H1 (cell line): ENCODE data around the gene FGF12. TPM values are rescaled to one million over a fixed set of nuclear protein-coding genes. Genes with fewer than 3 reads are reported as not detected.

Experiments
- RAD21 ChIP-seq, 2 experiments: IDR thresholded peaks in 1 of 2; conservative IDR thresholded peaks in 1 of 2; 2 replicates each; pipeline ENCODE4 v1.6.1; 2011; ENCODE audit warnings: low read depth in 2 of 2, low read length in 2 of 2, improper control_type of control experiment in 1 of 2, inconsistent platforms in 1 of 2, mild to moderate bottlenecking in 1 of 2, moderate library complexity in 1 of 2
- SIN3A ChIP-seq, 2 experiments: IDR thresholded peaks in 1 of 2; conservative IDR thresholded peaks in 1 of 2; 2 replicates each; pipeline ENCODE4 v1.6.1; 2011 to 2012; ENCODE audit warnings: low read length in 2 of 2, improper control_type of control experiment in 1 of 2, low read depth in 1 of 2, mild to moderate bottlenecking in 1 of 2
- SIRT6 ChIP-seq: IDR thresholded peaks from one replicate; pipeline ENCODE4 v1.7.1; 2012; ENCODE audit warnings: low read length, inconsistent platforms
- SUZ12 ChIP-seq: fragments of 200-600 bp; sonication (generic); IDR thresholded peaks from 2 replicates; pipeline ENCODE4 v1.6.1; 2012; ENCODE audit warnings: mild to moderate bottlenecking, inconsistent platforms, low read length, moderate library complexity, mixed read lengths
- polyA plus RNA-seq, 7 experiments: library from polyadenylated mRNA; depleted of rRNA in 3 of 7; stranded (reverse) in 5 of 7; unstranded in 2 of 7; fragments of >200 nt in 5 of 7; fragments of 200-250 nt in 2 of 7; gene quantifications; 1 replicate in 5 of 7; 2 replicates in 1 of 7; 4 replicates in 1 of 7; pipeline versions ENCODE4 v1.2.1 to v1.2.3, GENCODE V29; 2011 to 2013; ENCODE audit warnings: missing spikeins in 2 of 7, mixed read lengths in 2 of 7
- total RNA-seq: library from RNA; stranded (reverse); fragmentation: NEBNext Ultra II Directional; extraction: Animal tissue kit (Norgen Biotek cat#: 25700); gene quantifications from 2 replicates; pipeline ENCODE4 v1.2.1, GENCODE V29; 2021

Gene FGF12
- total and polyA plus RNA-seq, 2 of the 8 experiments (the other 6 are each of a cell fraction or from before 2014, with no cell fraction given): 4.1 to 16.6 TPM

GRCh38 chr3:192212979-192213378 is 514.4 kb downstream of the FGF12 start (continued):
- TF ChIP-seq RAD21 (IDR thresholded peaks at IDR 0.05 in 1 of 2, conservative IDR thresholded peaks at IDR 0.05 in 1 of 2; ENCODE audit: low read depth in 2 of 2, low read length in 2 of 2) (no peak), SUZ12 (no peak), SIN3A (conservative IDR thresholded peaks at IDR 0.05 in 1 of 2, IDR thresholded peaks at IDR 0.05 in 1 of 2; ENCODE audit: low read depth in 1 of 2, low read length in 2 of 2) (no peak), SIRT6 (no peak)
